HepG2 (cell line): ENCODE data around the gene SEC14L2. TPM values are rescaled to one million over a fixed set of nuclear protein-coding genes. Genes with fewer than 3 reads are reported as not detected.

Source experiments
- BCL6 ChIP-seq: IDR thresholded peaks from 2 replicates; pipeline ENCODE4 v1.6.1; 2016; ENCODE audit warnings: missing genetic modification reagents, missing compliant biosample characterization
- BCLAF1 ChIP-seq: fragments of 450-650 bp; IDR thresholded peaks from 2 replicates; pipeline ENCODE4 v1.6.1; 2017; ENCODE audit warnings: mild to moderate bottlenecking
- DR1 ChIP-seq: sonication (generic); formaldehyde crosslinking; IDR thresholded peaks from 2 replicates; pipeline ENCODE4 v1.8.0; 2021; ENCODE audit warnings: mild to moderate bottlenecking, missing genetic modification reagents, inconsistent platforms
- HDAC6 ChIP-seq: fragments of 200-600 bp; sonication (generic); IDR thresholded peaks from 2 replicates; pipeline ENCODE4 v1.7.0; 2017; ENCODE audit warnings: mild to moderate bottlenecking, antibody characterized with exemption, low read length, low read depth
- HOXA3 ChIP-seq: sonication (generic); formaldehyde crosslinking; IDR thresholded peaks from 2 replicates; pipeline ENCODE4 v1.5.0; 2020; ENCODE audit warnings: missing genetic modification reagents
- KDM4B ChIP-seq: sonication (generic); formaldehyde crosslinking; IDR thresholded peaks from 2 replicates; pipeline ENCODE4 v1.4.0; 2020; ENCODE audit warnings: missing genetic modification reagents
- PHF5A ChIP-seq: IDR thresholded peaks from one replicate; pipeline ENCODE4 v1.6.1; 2018; ENCODE audit warnings: low read depth, missing genetic modification reagents; ENCODE audit not compliant: unreplicated experiment
- SRSF9 ChIP-seq: fragments of 200-400 bp; formaldehyde crosslinking; IDR thresholded peaks from 2 replicates; pipeline ENCODE4 v1.6.1; 2018; ENCODE audit warnings: borderline replicate concordance, mild to moderate bottlenecking, low read depth, low read length; ENCODE audit not compliant: insufficient read depth, poor library complexity, severe bottlenecking
- ZBED4 ChIP-seq: sonication (generic); formaldehyde crosslinking; IDR thresholded peaks from 2 replicates; pipeline ENCODE4 v1.4.0; 2020; ENCODE audit warnings: missing genetic modification reagents, borderline replicate concordance
- ZMYM4 ChIP-seq: sonication (generic); formaldehyde crosslinking; IDR thresholded peaks from 2 replicates; pipeline ENCODE4 v1.8.1; 2023; ENCODE audit warnings: mild to moderate bottlenecking, missing genetic modification reagents
- ZNF121 ChIP-seq: sonication (generic); formaldehyde crosslinking; IDR thresholded peaks from 2 replicates; pipeline ENCODE4 v1.5.0; 2020; ENCODE audit warnings: mild to moderate bottlenecking, missing genetic modification reagents
- ZNF143 ChIP-seq: sonication (generic); formaldehyde crosslinking; IDR thresholded peaks from 2 replicates; pipeline ENCODE4 v1.4.0; 2020; ENCODE audit warnings: missing genetic modification reagents
- ZNF546 ChIP-seq: sonication (generic); formaldehyde crosslinking; conservative IDR thresholded peaks from 2 replicates; pipeline ENCODE4 v1.8.1; 2023; ENCODE audit warnings: mild to moderate bottlenecking, missing genetic modification reagents
- ZNF589 ChIP-seq: sonication (generic); formaldehyde crosslinking; conservative IDR thresholded peaks from 2 replicates; pipeline ENCODE4 v1.8.0; 2022; ENCODE audit warnings: mild to moderate bottlenecking, moderate library complexity, missing genetic modification reagents
- polyA plus RNA-seq, 8 experiments: library from polyadenylated mRNA; depleted of rRNA in 3 of 8; stranded (reverse) in 7 of 8; unstranded in 1 of 8; fragments of >200 nt; fragmentation: Illumina TruSeq in 4 of 8; extraction: Trizol in 4 of 8; gene quantifications; 2 replicates each; pipeline versions ENCODE4 v1.2.1 to v1.2.3, GENCODE V29; 2011 to 2016; ENCODE audit warnings: low read depth in 4 of 8, missing spikeins in 1 of 8, mixed read lengths in 1 of 8; ENCODE audit not compliant: insufficient read depth in 1 of 8
- total RNA-seq, 5 experiments: library from RNA; depleted of rRNA; stranded (reverse); fragments of >200 nt; fragmentation: Illumina TruSeq; extraction: Trizol; gene quantifications; 2 replicates each; pipeline ENCODE4 v1.2.3, GENCODE V29; 2016; ENCODE audit warnings: low read depth in 1 of 5
- TF ChIP-seq, protein P1 (sequence below): sonication (generic); formaldehyde crosslinking; IDR thresholded peaks from 2 replicates; pipeline ENCODE4 v1.5.0; 2020; ENCODE audit warnings: missing genetic modification reagents

Gene SEC14L2
- total and polyA plus RNA-seq, 2 of the 13 experiments (the other 11 are each of a cell fraction or from before 2014, with no cell fraction given), result 4.1 to 5.1 TPM

DNA sequence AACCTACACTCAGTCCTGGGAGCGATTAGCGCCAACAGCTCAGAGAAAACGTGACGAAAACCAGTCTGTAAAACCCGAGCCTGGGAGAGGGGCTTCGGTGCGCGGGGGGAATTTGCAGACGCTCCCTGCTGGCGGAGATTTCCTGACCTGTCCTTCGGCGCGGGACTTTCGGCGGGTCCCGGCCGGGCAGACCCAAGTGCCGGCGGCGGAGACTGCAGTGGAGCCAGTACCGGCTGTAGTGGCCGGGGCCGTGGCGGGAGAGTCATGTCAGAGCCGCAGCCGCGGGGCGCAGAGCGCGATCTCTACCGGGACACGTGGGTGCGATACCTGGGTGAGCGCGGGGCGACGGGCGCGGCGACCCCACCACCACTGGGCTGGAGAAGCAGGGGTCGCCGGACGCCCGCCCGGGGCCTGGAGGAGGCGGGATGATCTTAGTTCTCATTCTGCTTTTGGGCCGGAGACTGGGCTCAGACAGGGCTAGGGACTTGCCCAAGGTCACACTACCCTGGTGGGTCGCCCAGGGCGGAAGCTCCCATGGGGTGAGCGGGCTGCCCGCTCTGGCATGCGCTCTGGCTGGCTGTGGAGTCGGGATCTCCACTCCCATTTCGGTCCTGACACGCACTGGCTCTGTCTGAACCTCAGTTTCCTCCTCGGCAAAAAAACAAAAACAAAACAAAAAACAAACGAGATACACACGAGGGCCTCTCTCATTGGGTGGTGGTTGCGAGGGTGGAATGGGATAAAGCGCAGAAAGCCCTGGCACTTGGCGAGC is 29.0 kb downstream of the SEC14L2 start, which contains the start of gene MTFP1 (continued):
- TF ChIP-seq ZNF589 (CRISPR knock-in tag) (no peak), SRSF9 (no peak), ZNF121 (CRISPR knock-in tag) (0 out of 2 replicates have a peak, but pooled peaks have one; percentile 25), ZNF143 (CRISPR knock-in tag) (no peak), BCL6 (CRISPR knock-in tag) (peak; percentile 20; the same call in 1 of the 2 replicates), ZNF546 (CRISPR knock-in tag) (no peak), HDAC6 (no peak), PHF5A (CRISPR knock-in tag) (no peak), ZMYM4 (CRISPR knock-in tag) (0 out of 2 replicates have a peak, but pooled peaks have one; percentile 22), KDM4B (CRISPR knock-in tag) (no peak), DR1 (no peak), ZBED4 (CRISPR knock-in tag) (peak; percentile 67), BCLAF1 (no peak), HOXA3 (CRISPR knock-in tag) (peak; percentile 61; the same call in 1 of the 2 replicates)
- TF ChIP-seq, protein P1, sequence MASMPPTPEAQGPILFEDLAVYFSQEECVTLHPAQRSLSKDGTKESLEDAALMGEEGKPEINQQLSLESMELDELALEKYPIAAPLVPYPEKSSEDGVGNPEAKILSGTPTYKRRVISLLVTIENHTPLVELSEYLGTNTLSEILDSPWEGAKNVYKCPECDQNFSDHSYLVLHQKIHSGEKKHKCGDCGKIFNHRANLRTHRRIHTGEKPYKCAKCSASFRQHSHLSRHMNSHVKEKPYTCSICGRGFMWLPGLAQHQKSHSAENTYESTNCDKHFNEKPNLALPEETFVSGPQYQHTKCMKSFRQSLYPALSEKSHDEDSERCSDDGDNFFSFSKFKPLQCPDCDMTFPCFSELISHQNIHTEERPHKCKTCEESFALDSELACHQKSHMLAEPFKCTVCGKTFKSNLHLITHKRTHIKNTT, result no peak
